Dendritic cell treated with granulocyte-macrophage colony-stimulating factor and Interleukin-4, amounts not matched to agents 40 ng/mL and 50 ng/mL, for 4 days (primary cell): Measurements from ENCODE around the gene NPAP1.
"Not testable (repeated sequence)": the region's sequence is repeated elsewhere in the genome, so short reads cannot be mapped to it uniquely, and the experiment has no call there.

Experiments
- H3K27ac Mint-ChIP-seq: one replicate; pipeline ENCODE4 v1.8.0; 2022; ENCODE audit warnings: mild to moderate bottlenecking, mixed read lengths
- H3K27me3 Mint-ChIP-seq: one replicate; pipeline ENCODE4 v1.8.0; 2022; ENCODE audit warnings: mild to moderate bottlenecking, mixed read lengths
- H3K36me3 Mint-ChIP-seq: one replicate; pipeline ENCODE4 v1.8.0; 2022; ENCODE audit warnings: low read depth, mixed read lengths
- H3K4me1 Mint-ChIP-seq: one replicate; pipeline ENCODE4 v1.8.0; 2022; ENCODE audit warnings: low read depth, mixed read lengths
- H3K4me3 Mint-ChIP-seq: one replicate; pipeline ENCODE4 v1.8.0; 2022; ENCODE audit warnings: mild to moderate bottlenecking, moderate library complexity, mixed read lengths
- H3K9me3 Mint-ChIP-seq: one replicate; pipeline ENCODE4 v1.8.0; 2022; ENCODE audit warnings: mixed read lengths
- intact Hi-C: fragments of 100-400 bp; cut with micrococcal nuclease; formaldehyde crosslinking; loops from one replicate; pipeline ENCODE4 v1.15.0; 2022

Gene NPAP1, protein sequence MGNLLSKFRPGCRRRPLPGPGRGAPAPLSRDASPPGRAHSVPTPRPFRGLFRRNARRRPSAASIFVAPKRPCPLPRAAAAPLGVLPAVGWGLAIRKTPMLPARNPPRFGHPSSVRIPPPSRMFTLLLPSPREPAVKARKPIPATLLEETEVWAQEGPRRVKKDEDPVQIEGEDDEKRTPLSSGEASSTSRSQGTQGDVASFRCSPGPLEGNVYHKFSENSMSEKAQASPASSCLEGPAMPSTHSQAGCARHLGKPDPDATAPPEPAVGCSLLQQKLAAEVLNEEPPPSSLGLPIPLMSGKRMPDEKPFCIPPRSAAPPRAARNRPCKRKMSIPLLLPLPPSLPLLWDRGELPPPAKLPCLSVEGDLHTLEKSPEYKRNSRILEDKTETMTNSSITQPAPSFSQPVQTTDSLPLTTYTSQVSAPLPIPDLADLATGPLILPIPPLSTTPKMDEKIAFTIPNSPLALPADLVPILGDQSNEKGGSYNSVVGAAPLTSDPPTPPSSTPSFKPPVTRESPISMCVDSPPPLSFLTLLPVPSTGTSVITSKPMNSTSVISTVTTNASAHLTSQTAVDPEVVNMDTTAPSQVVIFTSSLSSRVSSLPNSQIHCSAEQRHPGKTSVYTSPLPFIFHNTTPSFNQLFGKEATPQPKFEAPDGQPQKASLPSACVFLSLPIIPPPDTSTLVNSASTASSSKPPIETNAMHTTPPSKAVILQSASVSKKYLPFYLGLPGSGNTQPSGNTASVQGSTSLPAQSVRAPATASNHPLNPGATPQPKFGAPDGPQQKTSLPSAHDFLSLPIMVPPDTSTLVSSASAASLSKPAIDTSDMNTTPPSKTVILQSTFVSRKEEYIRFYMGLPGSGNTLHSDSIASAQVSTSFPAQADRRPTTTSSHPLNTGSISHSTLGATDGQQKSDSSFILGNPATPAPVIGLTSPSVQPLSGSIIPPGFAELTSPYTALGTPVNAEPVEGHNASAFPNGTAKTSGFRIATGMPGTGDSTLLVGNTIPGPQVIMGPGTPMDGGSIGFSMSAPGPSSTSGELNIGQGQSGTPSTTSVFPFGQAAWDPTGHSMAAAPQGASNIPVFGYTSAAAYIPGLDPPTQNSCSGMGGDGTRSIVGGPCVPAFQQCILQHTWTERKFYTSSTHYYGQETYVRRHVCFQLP

GRCh38 chr15:24675332-24676144, at the start of gene NPAP1:
Gene NPAP1 (plus strand): TSS chr15:24675775. CDS start chr15:24675868, 93 bp downstream.
- no peaks in the 10 kb centered on the region for H3K4me1 Mint-ChIP-seq
- H3K36me3 Mint-ChIP-seq: no peaks in the 10 kb centered on the region
- H3K4me3 Mint-ChIP-seq: no peak within 1 kb of the TSS
- no peaks in the 10 kb centered on the region for H3K27me3 Mint-ChIP-seq
- H3K9me3 Mint-ChIP-seq: peaks cover 53% of the 10 kb centered on the region
- no peak within 1 kb of the TSS for H3K27ac Mint-ChIP-seq
- intact Hi-C loops: no loop called here

- intact Hi-C loops: no loop called here
- H3K27ac Mint-ChIP-seq: no peak overlapping the region
- H3K4me1 Mint-ChIP-seq: no peaks in the 10 kb centered on the region
- no peak overlapping the region for H3K4me3 Mint-ChIP-seq
- H3K36me3 Mint-ChIP-seq: no peaks in the 10 kb centered on the region
- H3K27me3 Mint-ChIP-seq: no peaks in the 10 kb centered on the region
- peaks cover 56% of the 10 kb centered on the region for H3K9me3 Mint-ChIP-seq
Observed at GRCh38 chr15:24627443-24627842, 48.1 kb upstream of the NPAP1 start.

DNA sequence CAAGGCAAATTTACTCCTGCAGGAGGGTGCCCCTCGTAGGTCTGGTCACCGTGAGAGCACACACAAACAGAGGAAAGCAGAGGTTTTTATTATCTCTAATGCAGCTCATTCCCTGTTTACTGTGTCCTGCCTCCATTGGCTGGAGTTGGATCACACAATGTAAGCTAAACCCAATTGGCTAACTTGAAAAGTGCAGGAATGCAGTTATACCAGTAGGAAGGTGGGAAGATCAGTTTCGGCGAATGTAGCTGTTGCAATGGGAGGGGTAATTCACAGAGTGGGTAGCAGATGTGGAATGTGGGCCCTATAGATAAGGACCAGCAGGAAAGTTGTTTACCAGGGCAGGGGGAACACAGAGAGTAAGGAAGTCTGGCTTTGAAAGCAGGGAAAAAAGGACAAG, 42.5 kb upstream of the NPAP1 start:
- H3K4me3 Mint-ChIP-seq: no peak overlapping the region
- intact Hi-C loops: no loop called here
- H3K36me3 Mint-ChIP-seq: no peaks in the 10 kb centered on the region
- no peak overlapping the region for H3K27ac Mint-ChIP-seq
- H3K27me3 Mint-ChIP-seq: no peaks in the 10 kb centered on the region
- no peaks in the 10 kb centered on the region for H3K4me1 Mint-ChIP-seq
- peaks cover 62% of the 10 kb centered on the region for H3K9me3 Mint-ChIP-seq

GRCh38 chr15:24639412-24639811, 36.2 kb upstream of the NPAP1 start:
- H3K27me3 Mint-ChIP-seq, H3K36me3 Mint-ChIP-seq, H3K4me1 Mint-ChIP-seq, H3K27ac Mint-ChIP-seq, H3K4me3 Mint-ChIP-seq, intact Hi-C loops: not testable (repeated sequence)
- H3K9me3 Mint-ChIP-seq: peaks cover 63% of the 10 kb centered on the region

DNA sequence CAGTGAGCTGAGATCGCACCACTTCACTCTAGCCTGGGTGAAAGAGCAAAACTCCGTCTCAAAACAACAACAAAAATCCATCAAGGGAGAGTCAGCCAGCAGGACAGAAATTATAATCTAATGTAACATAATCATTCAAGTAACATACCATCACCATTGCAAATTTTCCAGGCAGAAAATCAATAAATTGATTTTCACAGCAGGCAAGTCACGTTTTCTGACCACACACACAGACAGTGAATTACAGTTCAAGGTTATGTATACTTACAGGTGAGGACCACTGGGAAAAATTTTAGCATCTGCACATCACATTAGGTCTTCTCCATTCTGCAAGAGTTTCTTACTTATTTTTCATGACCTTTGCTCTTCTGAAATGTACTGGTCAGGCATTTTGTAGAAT, 29.9 kb upstream of the NPAP1 start:
- no peak overlapping the region for H3K27ac Mint-ChIP-seq
- no peaks in the 10 kb centered on the region for H3K4me1 Mint-ChIP-seq
- no peaks in the 10 kb centered on the region for H3K27me3 Mint-ChIP-seq
- intact Hi-C loops: no loop called here
- peaks cover 45% of the 10 kb centered on the region for H3K9me3 Mint-ChIP-seq
- H3K4me3 Mint-ChIP-seq: no peak overlapping the region
- H3K36me3 Mint-ChIP-seq: no peaks in the 10 kb centered on the region

- no peak overlapping the region for H3K4me3 Mint-ChIP-seq
- H3K27ac Mint-ChIP-seq: no peak overlapping the region
- intact Hi-C loops: no loop called here
- no peaks in the 10 kb centered on the region for H3K36me3 Mint-ChIP-seq
- no peaks in the 10 kb centered on the region for H3K27me3 Mint-ChIP-seq
- H3K4me1 Mint-ChIP-seq: no peaks in the 10 kb centered on the region
- H3K9me3 Mint-ChIP-seq: peaks cover 35% of the 10 kb centered on the region
Observed at GRCh38 chr15:24659622-24660021, 16.0 kb upstream of the NPAP1 start.

DNA sequence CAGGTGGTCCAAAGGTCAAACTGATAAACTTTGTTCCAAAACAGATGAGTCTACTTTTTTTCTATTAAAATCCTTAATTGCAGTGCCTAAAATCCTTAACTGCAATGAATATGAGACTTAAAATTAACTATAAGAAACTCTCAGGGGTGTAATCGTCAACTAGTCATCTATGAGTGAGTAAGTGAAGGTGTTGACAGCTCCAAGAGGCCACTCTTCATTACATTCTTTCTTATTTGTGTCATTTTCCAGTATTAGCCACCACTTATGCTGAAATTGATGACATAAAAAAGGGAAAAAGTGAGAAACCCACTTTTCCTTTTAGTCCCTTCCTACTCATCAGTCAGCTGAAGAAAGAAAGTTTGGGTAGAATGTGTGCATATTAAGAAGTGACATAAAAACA, 12.6 kb upstream of the NPAP1 start:
- Mint-ChIP-seq H3K4me3 (no peak overlapping the region), H3K9me3 (peaks cover 45% of the 10 kb centered on the region), H3K27ac (no peak overlapping the region), H3K36me3 (no peaks in the 10 kb centered on the region), H3K4me1 (no peaks in the 10 kb centered on the region), H3K27me3 (no peaks in the 10 kb centered on the region)
- intact Hi-C loops: no loop called here

- peaks cover 53% of the 10 kb centered on the region for H3K9me3 Mint-ChIP-seq
- H3K27me3 Mint-ChIP-seq: no peaks in the 10 kb centered on the region
- no peak overlapping the region for H3K27ac Mint-ChIP-seq
- intact Hi-C loops: no loop called here
- no peaks in the 10 kb centered on the region for H3K36me3 Mint-ChIP-seq
- no peak overlapping the region for H3K4me3 Mint-ChIP-seq
- H3K4me1 Mint-ChIP-seq: no peaks in the 10 kb centered on the region
Observed at GRCh38 chr15:24676431-24676830, 856 bp downstream of the NPAP1 start.

GRCh38 chr15:24678485-24678884, 2.9 kb downstream of the NPAP1 start:
- Mint-ChIP-seq H3K4me1 (no peaks in the 10 kb centered on the region), H3K36me3 (no peaks in the 10 kb centered on the region), H3K27ac (no peak overlapping the region), H3K27me3 (no peaks in the 10 kb centered on the region), H3K4me3 (no peak overlapping the region), H3K9me3 (peaks cover 50% of the 10 kb centered on the region)
- intact Hi-C loops: no loop called here

- no peak overlapping the region for H3K4me3 Mint-ChIP-seq
- H3K27me3 Mint-ChIP-seq: no peaks in the 10 kb centered on the region
- H3K36me3 Mint-ChIP-seq: no peaks in the 10 kb centered on the region
- intact Hi-C loops: no loop called here
- no peaks in the 10 kb centered on the region for H3K4me1 Mint-ChIP-seq
- H3K27ac Mint-ChIP-seq: no peak overlapping the region
- peaks cover 29% of the 10 kb centered on the region for H3K9me3 Mint-ChIP-seq
Observed at GRCh38 chr15:24682002-24682401, 6.4 kb downstream of the NPAP1 start.

DNA sequence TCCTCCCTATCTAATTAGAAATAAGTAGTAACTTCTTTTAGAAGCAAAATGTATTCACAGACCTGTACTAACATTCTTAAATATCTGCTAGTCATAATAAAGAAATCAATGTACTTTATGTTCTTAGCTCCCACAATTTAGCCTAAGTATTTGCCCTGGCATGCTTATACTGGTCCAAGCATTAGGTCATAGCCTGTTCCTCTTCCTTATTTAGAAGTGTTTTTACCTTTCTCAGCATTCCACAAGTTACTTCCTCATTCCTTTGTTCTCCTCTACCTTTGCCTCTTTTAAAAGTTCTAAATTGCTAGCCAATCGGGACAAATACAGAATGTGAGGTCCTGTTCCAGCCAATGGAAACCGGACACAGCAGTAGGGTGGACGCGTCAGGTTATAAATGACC, 7.3 kb downstream of the NPAP1 start:
- H3K4me3 Mint-ChIP-seq, H3K4me1 Mint-ChIP-seq, H3K27me3 Mint-ChIP-seq, H3K36me3 Mint-ChIP-seq, H3K27ac Mint-ChIP-seq, intact Hi-C loops: not testable (repeated sequence)
- H3K9me3 Mint-ChIP-seq: peaks cover 20% of the 10 kb centered on the region

- no peak overlapping the region for H3K27ac Mint-ChIP-seq
- H3K4me3 Mint-ChIP-seq: no peak overlapping the region
- H3K4me1 Mint-ChIP-seq: no peaks in the 10 kb centered on the region
- intact Hi-C loops: no loop called here
- no peaks in the 10 kb centered on the region for H3K27me3 Mint-ChIP-seq
- peaks cover 13% of the 10 kb centered on the region for H3K9me3 Mint-ChIP-seq
- H3K36me3 Mint-ChIP-seq: no peaks in the 10 kb centered on the region
Observed at GRCh38 chr15:24683736-24684135, 8.2 kb downstream of the NPAP1 start.

GRCh38 chr15:24684313-24684712, 8.7 kb downstream of the NPAP1 start:
- H3K9me3 Mint-ChIP-seq: peaks cover 13% of the 10 kb centered on the region
- no peaks in the 10 kb centered on the region for H3K4me1 Mint-ChIP-seq
- no peak overlapping the region for H3K4me3 Mint-ChIP-seq
- intact Hi-C loops: no loop called here
- no peaks in the 10 kb centered on the region for H3K27me3 Mint-ChIP-seq
- H3K27ac Mint-ChIP-seq: no peak overlapping the region
- H3K36me3 Mint-ChIP-seq: no peaks in the 10 kb centered on the region
